ENCODE data around the gene PIH1D2. TPM values are rescaled to one million over a fixed set of nuclear protein-coding genes. Genes with fewer than 3 reads are reported as not detected.

Gene PIH1D2
- total and polyA plus RNA-seq, 2 experiments from 2014 or later: 0.60 to 3.1 TPM

- H3K36me3 ChIP-seq (replicated peaks; ENCODE audit: insufficient read depth, low read depth): no peaks in the 10 kb centered on the region
- no peaks in the 10 kb centered on the region for H3K9me2 ChIP-seq (replicated peaks; ENCODE audit: insufficient read depth)
- 90% methylated on average over 2 of the region's 2 CpGs for WGBS (ENCODE audit: low lambda C conversion rate, missing lambda C conversion rate)
Measured at GRCh38 chr11:112118176-112118575, 44.4 kb upstream of the PIH1D2 start.

GRCh38 chr11:112115386-112115785 lies 41.6 kb upstream of the PIH1D2 start:
- Histone ChIP-seq H3K36me3 (replicated peaks; ENCODE audit: insufficient read depth, low read depth) (no peaks in the 10 kb centered on the region), H3K9me2 (replicated peaks; ENCODE audit: insufficient read depth) (no peaks in the 10 kb centered on the region), H3K27ac (no peak overlapping the region), H3K27me3 (no peaks in the 10 kb centered on the region), H3K9me3 (ENCODE audit: low read depth) (no peaks in the 10 kb centered on the region), H3K79me2 (no peaks in the 10 kb centered on the region), H3K4me1 (ENCODE audit: insufficient read depth) (no peaks in the 10 kb centered on the region), H2AFZ (no peak overlapping the region), H3K4me2 (no peak overlapping the region), H3K4me3 (no peak overlapping the region), H4K20me1 (ENCODE audit: insufficient read depth, poor library complexity, severe bottlenecking) (no peaks in the 10 kb centered on the region)
- 81% methylated on average over 5 of the region's 5 CpGs for WGBS (ENCODE audit: low lambda C conversion rate, missing lambda C conversion rate)
- TF ChIP-seq EZH2phosphoT487 (IDR thresholded peaks at IDR 0.05; ENCODE audit: low read depth, severe bottlenecking, unreplicated experiment) (no peak), EZH2 (IDR thresholded peaks at IDR 0.05; ENCODE audit: borderline replicate concordance) (no peak), CTCF (IDR thresholded peaks at IDR 0.05; ENCODE audit: poor library complexity) (no peak)
- DNase-seq (ENCODE audit: low spot score): no peak

More at GRCh38 chr11:112118176-112118575, 44.4 kb upstream of the PIH1D2 start:
- Histone ChIP-seq H3K79me2 (no peaks in the 10 kb centered on the region), H4K20me1 (ENCODE audit: insufficient read depth, poor library complexity, severe bottlenecking) (no peaks in the 10 kb centered on the region), H3K4me2 (no peak overlapping the region), H2AFZ (no peak overlapping the region), H3K9me3 (ENCODE audit: low read depth) (no peaks in the 10 kb centered on the region), H3K4me3 (no peak overlapping the region), H3K4me1 (ENCODE audit: insufficient read depth) (no peaks in the 10 kb centered on the region), H3K27me3 (no peaks in the 10 kb centered on the region), H3K27ac (no peak overlapping the region)
- TF ChIP-seq EZH2phosphoT487 (IDR thresholded peaks at IDR 0.05; ENCODE audit: low read depth, severe bottlenecking, unreplicated experiment) (no peak), EZH2 (IDR thresholded peaks at IDR 0.05; ENCODE audit: borderline replicate concordance) (no peak), CTCF (IDR thresholded peaks at IDR 0.05; ENCODE audit: poor library complexity) (no peak)
- DNase-seq (ENCODE audit: low spot score): no peak

- Histone ChIP-seq H3K9me2 (replicated peaks; ENCODE audit: insufficient read depth) (no peaks in the 10 kb centered on the region), H3K4me3 (no peak overlapping the region), H3K79me2 (no peaks in the 10 kb centered on the region), H3K9me3 (ENCODE audit: low read depth) (no peaks in the 10 kb centered on the region), H2AFZ (no peak overlapping the region), H3K4me2 (no peak overlapping the region), H3K4me1 (ENCODE audit: insufficient read depth) (no peaks in the 10 kb centered on the region), H4K20me1 (ENCODE audit: insufficient read depth, poor library complexity, severe bottlenecking) (no peaks in the 10 kb centered on the region), H3K27me3 (no peaks in the 10 kb centered on the region), H3K27ac (no peak overlapping the region), H3K36me3 (replicated peaks; ENCODE audit: insufficient read depth, low read depth) (no peaks in the 10 kb centered on the region)
- DNase-seq (ENCODE audit: low spot score): no peak
- WGBS (ENCODE audit: low lambda C conversion rate, missing lambda C conversion rate): 94% methylated on average over 2 of the region's 2 CpGs
- TF ChIP-seq EZH2phosphoT487 (IDR thresholded peaks at IDR 0.05; ENCODE audit: low read depth, severe bottlenecking, unreplicated experiment) (no peak), EZH2 (IDR thresholded peaks at IDR 0.05; ENCODE audit: borderline replicate concordance) (no peak), CTCF (IDR thresholded peaks at IDR 0.05; ENCODE audit: poor library complexity) (no peak)
Measured at GRCh38 chr11:112114460-112114859, 40.6 kb upstream of the PIH1D2 start.
